GM19099 (cell line): ENCODE measurements around the gene GPR39.

Experiments used
- POLR2A ChIP-seq: IDR thresholded peaks from 3 replicates; pipeline ENCODE4 v1.6.1; 2011; ENCODE audit warnings: low read depth; ENCODE audit not compliant: insufficient read length; ENCODE audit errors: extremely low read depth

The GPR39 gene

DNA sequence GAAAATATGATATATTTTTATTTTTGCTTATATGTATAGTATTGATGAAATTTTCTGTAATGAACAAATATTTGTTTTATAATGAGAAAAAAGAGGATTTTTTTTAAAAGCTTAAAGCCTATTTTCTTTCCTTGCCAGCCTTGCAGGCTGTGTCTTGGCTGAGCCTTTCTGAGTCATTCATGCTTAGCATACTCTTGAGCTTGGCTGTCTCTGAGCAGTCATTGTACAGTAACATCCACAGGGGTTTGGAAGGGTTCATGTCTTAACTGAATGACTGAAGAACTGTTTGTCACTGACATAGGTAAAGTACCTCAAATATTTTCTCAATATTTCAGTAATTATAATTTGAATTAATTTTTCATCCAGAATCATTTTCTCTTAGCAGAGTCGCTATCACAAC is 49.3 kb downstream of the GPR39 start:
- no peak for TF ChIP-seq POLR2A

DNA sequence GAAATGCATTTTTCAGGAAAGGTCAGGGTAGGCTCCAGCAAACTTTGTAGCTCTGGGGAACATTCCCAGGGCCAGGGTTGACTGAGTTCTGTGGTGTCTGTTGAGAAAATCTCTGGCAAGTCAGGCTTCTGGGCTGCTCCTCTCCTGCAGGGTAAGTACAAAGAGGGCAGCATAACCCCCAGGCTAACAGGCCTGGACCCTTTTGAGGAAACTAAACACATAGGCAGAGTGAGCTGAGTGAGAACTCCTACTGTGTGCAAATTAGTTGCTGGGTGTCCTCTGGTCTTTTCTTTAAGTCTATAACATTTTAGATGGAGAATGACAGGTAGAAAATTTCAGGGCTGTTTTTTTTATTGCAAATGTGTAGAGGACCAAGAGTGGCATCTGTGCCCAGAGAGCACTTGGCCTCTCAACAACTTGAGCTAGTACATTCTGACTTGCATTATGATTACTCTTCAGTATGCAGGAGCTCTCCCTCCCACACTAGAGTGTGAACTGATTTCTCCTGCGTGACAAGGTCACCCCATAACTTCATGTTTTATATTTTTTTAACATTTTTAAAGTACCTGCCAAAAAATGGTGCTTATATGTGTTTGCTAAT is 49.9 kb downstream of the GPR39 start:
- no peak for TF ChIP-seq POLR2A

DNA sequence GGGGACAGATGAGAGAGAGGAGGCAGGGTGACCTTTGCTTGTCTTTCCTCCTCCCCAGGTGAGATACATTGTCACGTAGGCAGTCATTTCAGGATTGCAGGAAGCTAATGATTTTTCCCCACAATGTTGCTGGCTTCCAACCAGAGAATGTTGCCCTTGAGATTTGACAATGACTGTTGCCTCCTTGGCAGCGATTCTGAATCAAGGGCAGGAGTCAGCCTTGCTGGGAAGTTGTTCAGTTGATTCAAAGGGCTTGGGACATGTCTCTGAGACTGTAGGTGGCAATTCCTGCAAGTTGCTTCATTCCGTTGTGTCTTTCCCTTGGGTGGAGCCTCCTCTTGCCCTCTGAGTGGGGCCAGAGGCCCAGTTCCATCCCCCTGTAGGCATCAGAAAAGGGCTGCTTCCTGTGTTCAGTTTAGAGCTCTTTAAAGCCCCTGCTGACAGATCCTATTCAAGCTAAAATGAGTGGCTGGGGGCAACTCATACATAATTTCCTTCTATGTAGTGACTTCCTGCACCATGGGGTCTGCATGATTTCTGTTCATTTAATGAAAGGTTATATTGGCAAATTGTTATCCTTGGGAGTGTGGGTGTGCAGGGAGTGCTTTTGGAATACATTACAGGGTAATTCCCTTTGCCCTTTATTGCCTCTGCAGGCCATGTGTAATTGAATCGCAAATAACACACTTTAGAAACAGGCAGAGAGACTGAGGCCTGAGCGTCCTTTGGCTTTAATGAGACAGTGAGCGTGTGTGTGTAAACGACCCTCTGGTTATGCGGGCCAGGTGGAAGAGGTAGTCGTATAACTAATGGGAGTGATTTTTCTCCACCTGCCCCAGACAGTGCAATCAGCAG is 52.4 kb downstream of the GPR39 start:
- no peak for TF ChIP-seq POLR2A

DNA sequence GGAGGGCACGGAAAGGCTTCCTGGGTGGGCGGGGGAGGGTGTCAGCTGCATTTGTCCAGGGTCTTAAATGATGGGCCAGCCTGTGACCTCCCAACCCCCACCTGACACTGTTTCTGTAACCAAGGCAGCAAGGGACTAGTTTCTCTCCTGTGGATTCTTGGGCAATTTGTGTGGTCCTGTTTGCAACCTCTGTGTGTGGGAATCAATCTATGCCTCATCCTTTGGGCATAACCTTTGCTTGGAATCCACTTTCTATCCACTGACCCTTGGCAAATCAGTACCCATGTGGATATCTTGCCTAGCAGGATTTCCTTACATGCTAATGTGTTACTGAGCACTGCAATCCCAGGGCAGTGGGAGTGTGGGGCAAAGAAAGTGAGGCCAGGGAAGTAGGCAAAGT is 54.1 kb downstream of the GPR39 start:
- TF ChIP-seq POLR2A = no peak

DNA sequence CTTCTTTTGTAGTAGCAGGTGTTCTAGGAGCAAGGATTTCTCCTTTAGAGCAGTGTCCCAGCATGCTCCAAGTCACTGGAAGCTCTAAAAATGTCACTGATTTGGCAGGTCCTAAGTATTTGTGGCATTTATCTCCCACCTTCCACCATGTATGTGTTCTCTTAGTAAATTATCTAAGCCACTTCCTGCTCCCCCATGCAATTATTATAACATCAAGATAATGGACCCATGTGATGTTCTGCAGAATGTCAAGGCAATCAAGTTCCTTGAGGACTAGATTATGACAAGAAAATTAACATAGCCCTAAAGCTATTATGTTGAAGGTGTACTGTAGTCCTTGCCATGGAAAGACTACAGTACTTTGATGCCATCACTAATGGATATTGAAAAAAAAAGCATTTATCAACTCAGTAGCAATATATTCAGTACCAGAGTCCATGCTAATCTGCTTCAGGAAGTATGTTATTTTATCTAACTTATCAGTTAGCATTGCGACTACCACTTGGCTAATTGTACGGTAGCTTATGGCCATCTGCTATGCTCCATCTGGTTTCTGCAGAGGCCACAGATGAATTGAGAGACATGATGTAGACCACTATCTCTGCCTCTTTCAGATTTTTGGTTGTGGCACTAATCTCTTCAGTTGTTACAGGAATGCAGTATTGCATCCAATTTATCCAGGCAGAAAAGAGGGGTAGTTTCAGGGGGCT is 56.7 kb downstream of the GPR39 start:
- no peak for TF ChIP-seq POLR2A

DNA sequence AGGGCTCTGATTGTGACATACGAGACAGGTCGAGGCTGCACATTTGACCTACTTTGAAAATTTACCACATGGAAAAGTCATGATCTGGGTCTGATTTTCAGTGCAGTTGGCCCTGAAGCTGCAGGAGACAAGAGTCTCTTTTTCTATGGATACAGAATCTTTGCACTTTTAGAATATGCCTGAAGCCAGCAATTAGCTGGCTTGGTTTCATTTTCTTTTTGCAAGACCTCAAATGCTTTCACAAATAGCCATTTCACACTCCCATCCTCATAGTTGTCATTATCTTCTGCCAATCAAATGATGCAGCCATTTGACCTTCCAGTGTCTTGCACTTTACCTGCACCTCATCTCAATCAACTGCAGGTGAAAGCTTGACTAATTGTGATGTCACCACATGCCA is 59.0 kb downstream of the GPR39 start:
- TF ChIP-seq POLR2A = no peak

DNA sequence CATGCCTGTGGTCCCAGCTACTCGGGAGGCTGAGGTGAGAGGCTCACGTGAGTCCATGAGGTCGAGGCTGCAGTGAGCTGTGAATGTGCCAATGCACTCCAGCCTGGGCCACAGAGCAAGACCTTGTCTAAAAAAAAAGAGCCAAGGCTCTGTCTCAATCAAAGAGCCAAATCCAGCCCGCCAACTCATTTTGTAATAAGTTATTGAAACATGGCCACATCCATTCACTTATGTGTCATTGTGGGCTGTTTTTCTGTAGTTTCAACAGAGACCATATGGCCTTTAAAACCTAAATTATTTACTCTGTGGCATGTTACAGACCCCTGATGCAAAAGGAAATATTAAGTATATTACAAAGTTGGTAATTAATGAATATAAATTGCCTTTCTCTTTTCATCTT is 60.8 kb downstream of the GPR39 start:
- no peak for TF ChIP-seq POLR2A

DNA sequence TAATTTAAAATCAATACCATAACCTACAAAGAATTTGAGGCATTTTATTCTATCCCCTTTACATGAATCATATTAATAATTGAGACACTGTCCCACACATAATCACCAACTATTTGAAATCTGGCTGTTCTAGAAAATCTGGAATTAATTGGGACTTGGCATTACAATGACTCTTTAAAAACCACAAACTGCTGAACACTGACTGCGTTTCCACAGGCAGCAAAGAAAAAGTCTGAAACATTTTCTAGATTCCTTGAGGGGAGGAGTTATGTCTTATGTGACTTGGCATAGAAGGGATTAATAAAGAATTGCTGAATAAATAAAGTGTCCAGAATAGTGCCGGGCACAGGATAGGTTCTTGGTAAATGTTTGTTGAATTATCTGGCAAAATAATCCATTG is 61.4 kb downstream of the GPR39 start:
- no peak for TF ChIP-seq POLR2A

DNA sequence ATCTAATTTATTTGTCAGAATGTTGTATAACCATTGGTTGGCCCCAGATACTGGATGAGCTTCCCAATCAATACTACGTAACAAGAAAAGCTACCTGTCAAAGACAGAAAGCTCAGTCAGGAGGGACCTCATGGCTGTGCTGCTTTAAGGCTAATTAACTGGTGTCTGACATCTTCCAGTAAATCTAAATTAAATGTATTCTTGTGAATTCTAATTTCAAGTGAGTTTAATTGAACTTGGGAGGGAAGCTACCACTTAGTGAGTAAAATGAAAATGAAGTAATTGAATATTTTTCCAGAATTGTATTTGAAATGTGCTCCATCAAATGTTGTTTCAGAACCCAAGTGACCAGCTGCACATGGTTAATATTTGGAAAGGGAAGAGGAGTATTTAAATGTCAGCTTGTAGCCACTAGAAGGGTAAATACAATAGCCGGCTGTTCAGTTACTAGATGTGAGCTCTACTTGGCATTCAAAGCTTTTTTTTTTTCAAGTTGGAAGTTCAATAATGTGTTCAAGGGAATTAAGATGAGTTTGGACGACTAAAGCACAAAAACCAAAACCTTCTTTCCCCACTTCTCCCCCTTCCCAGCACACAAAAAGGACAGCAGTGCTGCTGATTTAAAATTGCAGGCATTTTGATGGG is 62.0 kb downstream of the GPR39 start:
- no peak for TF ChIP-seq POLR2A

DNA sequence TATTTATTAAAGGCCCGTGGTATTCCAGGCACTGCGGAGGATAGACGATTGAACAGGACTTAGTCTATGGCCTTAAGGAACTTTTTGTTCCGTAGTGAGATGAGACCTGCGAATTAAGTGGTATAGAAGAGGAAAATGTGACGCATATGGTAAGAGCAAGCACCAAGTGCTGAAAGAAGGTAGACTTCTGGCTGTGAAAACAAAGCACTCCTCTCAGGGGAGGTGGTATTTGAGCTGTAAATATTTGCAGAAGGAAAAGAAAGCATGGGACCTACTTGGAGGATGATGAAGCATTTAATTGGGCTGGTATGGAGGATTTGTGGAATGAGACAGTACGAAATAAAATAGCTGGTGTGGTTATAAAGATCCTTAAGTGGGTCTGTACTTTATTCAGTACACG is 62.5 kb downstream of the GPR39 start:
- TF ChIP-seq POLR2A = no peak

DNA sequence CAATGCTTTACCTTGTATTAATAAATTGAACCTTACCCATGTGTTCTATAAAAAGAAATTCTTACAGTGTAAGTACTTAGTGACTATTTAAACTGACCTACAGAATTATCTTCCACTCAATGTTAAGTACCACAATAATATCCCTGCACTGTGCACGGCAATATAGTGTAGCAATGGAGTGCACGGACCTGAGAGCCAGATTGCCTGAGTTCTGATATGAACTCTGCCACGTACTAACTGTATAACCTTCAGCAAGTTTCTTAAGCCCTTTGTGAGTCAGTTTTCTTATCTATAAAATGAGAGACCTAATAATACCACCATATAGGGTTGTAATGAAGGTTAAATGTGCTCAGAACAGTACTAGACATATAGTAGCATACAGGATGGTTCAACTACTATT is 66.2 kb downstream of the GPR39 start:
- TF ChIP-seq POLR2A = no peak

DNA sequence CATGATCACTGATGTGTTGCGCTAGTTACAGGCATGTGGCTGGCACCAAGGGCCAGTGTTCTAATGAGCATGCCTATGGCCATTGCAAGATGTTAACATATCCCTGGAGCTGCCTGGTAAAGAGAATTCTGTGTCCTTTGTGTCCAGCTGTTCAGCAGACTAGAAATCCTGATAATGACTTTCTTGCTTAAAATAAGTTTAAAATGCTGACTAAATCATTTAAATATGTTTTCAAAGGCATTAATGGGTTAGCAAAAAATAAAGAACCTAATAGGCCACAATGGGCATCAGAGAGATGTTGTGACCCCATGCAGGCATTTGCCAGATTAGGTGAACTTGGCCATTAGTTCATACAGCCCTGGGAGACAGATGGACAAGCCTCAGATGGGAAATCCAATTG is 67.5 kb downstream of the GPR39 start:
- TF ChIP-seq POLR2A = no peak

DNA sequence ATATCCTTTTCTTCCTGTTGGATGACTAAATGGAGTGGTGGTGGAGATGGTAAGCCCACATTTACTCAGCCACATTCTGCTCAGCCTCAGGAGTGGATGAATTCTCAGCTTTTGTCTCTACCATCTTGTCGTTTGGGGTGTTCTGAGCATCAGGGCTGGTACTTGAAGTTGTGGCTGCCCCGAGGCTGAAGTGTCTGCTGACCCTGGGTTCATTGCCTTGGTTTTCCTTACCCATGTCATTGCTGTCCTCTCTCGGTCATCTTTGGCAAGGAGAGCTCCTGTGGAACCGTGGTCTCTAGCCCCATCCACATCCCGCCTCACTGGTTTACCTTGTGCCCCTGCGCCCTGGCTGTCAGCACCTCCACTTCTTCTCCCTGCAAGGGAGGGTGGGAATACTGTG is 71.9 kb downstream of the GPR39 start:
- TF ChIP-seq POLR2A = no peak

DNA sequence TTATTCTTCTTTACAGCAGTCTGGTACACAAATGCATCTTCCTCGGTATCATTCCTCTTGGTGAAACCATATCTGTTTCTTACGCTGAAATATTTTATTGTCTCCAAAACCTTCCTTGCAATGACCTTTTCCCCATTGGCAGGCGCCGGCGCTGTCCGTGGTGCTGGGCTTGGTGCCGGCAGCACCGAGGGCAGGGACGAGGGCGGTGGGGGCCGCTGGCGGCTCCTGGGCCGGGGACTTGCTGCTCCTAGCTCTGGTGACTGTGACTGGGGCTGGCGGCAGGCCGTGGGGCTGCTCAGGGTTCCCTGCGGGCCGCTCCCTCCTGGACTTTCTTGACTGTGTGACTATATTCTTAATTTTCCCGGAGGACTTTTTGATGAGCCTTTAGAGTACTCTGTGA is 72.5 kb downstream of the GPR39 start:
- no peak for TF ChIP-seq POLR2A

DNA sequence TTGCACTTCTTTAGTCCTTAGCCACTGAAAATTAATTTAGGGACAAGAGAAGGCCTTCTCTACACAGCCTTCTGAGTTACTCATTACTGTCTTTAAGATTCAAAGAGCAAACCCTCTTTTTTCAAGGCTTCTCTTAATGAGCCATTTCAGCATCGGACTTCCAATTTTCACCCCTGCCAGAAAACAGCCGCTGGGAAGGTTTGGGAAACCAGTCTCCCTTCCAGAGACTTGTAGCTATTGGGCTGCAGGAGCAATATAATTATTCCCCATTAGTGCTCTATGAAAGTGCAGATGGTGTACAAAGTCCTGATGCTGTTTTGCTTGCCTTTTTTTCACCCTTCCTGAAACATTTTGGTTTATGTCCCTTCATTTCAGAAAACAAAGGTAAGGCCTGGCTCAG is 79.3 kb downstream of the GPR39 start:
- TF ChIP-seq POLR2A = no peak

DNA sequence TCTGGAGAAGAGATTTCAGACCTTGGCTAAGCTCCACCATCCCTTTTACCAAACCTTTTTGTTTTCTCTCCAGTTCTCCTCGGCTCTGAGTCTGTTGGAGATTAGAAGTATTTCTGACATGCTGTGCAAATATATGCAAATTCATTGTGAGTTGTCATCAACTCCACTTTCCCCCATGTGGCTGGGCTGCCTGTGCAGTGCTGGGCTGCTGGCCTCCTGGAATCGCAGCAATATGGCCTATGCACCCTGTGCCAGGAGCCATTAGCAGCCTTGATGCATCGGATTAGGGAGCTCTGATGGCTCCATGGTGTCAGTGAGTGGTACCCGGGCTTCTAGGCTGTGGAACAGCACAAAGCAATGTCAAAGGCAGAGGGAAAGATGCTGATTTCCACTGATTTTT is 80.0 kb downstream of the GPR39 start:
- TF ChIP-seq POLR2A = no peak

DNA sequence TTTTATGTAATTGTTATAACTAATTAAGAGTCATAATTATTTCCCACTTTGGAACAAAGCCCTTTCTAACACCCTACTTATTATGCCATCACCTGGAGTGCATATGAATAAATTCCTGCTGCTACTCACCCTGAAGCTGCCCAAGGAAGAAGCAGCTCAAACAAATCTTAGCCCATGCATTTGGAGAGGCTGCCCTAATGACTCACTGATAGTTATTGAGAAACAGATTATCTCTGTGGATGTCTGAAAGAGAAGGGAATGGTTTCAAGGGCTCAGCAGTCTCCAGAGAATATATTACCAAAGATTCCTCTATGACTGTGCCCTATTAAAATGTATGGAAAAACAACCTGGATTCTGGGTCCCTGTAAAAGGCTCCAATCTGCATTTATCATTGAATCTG is 81.0 kb downstream of the GPR39 start:
- no peak for TF ChIP-seq POLR2A
